Mesendoderm (in vitro differentiated cells): ENCODE data around the gene GAS6.

Source experiments
- DNase-seq: peaks from one replicate; pipeline ENCODE4 v3.0.0; 2013
- H2AK5ac ChIP-seq: 2 replicates; pipeline ENCODE4 v1.6.1; 2013; ENCODE audit warnings: low read length, inconsistent platforms
- H2BK120ac ChIP-seq: 2 replicates; pipeline ENCODE4 v1.6.1; 2013; ENCODE audit warnings: low read depth, mild to moderate bottlenecking, low read length, moderate library complexity, mixed read lengths
- H2BK15ac ChIP-seq: replicated peaks from 2 replicates; pipeline ENCODE4 v1.6.1; 2013; ENCODE audit warnings: low read depth, mild to moderate bottlenecking, moderate library complexity
- H2BK5ac ChIP-seq: 2 replicates; pipeline ENCODE4 v1.6.1; 2013; ENCODE audit warnings: low read length, inconsistent platforms
- H3K18ac ChIP-seq: 2 replicates; pipeline ENCODE4 v1.6.1; 2013; ENCODE audit warnings: mild to moderate bottlenecking, low read length, mixed read lengths
- H3K23ac ChIP-seq: one replicate; pipeline ENCODE4 v1.6.1; 2013; ENCODE audit warnings: low read length
- H3K27ac ChIP-seq: 2 replicates; pipeline ENCODE4 v1.5.1; 2013; ENCODE audit warnings: low read depth, mild to moderate bottlenecking, inconsistent platforms, low read length, moderate library complexity
- H3K27me3 ChIP-seq: 2 replicates; pipeline ENCODE4 v1.6.1; 2013; ENCODE audit warnings: low read length, control low read depth, mild to moderate bottlenecking, inconsistent platforms; ENCODE audit not compliant: insufficient read depth, poor library complexity
- H3K36me3 ChIP-seq: 2 replicates; pipeline ENCODE4 v1.6.1; 2013; ENCODE audit warnings: low read length, inconsistent platforms; ENCODE audit not compliant: control insufficient read depth, insufficient read depth
- H3K4ac ChIP-seq: one replicate; pipeline ENCODE4 v1.6.1; 2013; ENCODE audit warnings: low read depth, mild to moderate bottlenecking, low read length, moderate library complexity
- H3K4me1 ChIP-seq: 2 replicates; pipeline ENCODE4 v1.6.1; 2013; ENCODE audit warnings: low read depth, low read length, inconsistent platforms; ENCODE audit not compliant: control insufficient read depth
- H3K4me2 ChIP-seq: 2 replicates; pipeline ENCODE4 v1.6.1; 2013; ENCODE audit warnings: low read length
- H3K4me3 ChIP-seq: 2 replicates; pipeline ENCODE4 v1.5.1; 2013; ENCODE audit warnings: mild to moderate bottlenecking, low read length
- H3K56ac ChIP-seq: one replicate; pipeline ENCODE4 v1.6.1; 2013; ENCODE audit warnings: low read length
- H3K79me1 ChIP-seq: 2 replicates; pipeline ENCODE4 v1.6.1; 2013; ENCODE audit warnings: low read length, inconsistent platforms
- H3K79me2 ChIP-seq: 2 replicates; pipeline ENCODE4 v1.6.1; 2013; ENCODE audit warnings: mild to moderate bottlenecking, low read length; ENCODE audit not compliant: control insufficient read depth, insufficient read depth
- H3K9ac ChIP-seq: 2 replicates; pipeline ENCODE4 v1.6.1; 2013; ENCODE audit warnings: low read length, inconsistent platforms
- H4K5ac ChIP-seq: one replicate; pipeline ENCODE4 v1.6.1; 2013; ENCODE audit warnings: low read length
- H4K8ac ChIP-seq: one replicate; pipeline ENCODE4 v1.6.1; 2013; ENCODE audit warnings: low read depth, mild to moderate bottlenecking, control low read depth, low read length, moderate library complexity
- WGBS: extraction: QIAGEN DNeasy Blood & Tissue Kit; methylation state at CpG from one replicate; pipeline ENCODE4 v1.1.7; 2013; ENCODE audit warnings: low lambda C conversion rate, missing lambda C conversion rate; ENCODE audit not compliant: insufficient coverage; ENCODE audit errors: extremely low coverage; 5-methylcytosine and 5-hydroxymethylcytosine counted together

Gene GAS6

DNA sequence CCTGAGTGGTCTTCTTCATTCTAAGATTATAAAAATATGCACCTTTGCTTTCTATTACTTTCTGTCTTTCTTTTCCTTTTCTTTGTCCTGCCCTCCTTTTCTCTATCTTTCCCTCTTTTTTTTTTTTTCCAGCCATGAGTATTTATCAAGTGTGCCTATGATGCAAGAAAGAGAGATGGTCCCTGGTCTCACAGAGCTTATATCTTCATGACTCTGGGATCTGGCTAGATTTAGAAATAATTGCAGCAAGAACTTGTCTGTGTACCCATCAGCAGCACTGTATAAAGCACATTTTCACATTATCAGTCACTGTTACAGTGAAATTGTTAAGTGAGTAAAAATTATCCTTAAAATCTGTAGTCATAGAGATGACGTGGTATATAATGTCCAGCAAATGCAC lies 31.6 kb upstream of the GAS6 start:
- no peak overlapping the region for H4K5ac ChIP-seq
- no peak for DNase-seq
- H3K27me3 ChIP-seq, result no peaks in the 10 kb centered on the region
- no peak overlapping the region for H2BK5ac ChIP-seq
- H3K79me1 ChIP-seq, result no peaks in the 10 kb centered on the region
- no peak overlapping the region for H2BK15ac ChIP-seq
- no peak overlapping the region for H3K4me2 ChIP-seq
- no peaks in the 10 kb centered on the region for H3K36me3 ChIP-seq
- H2BK120ac ChIP-seq, result no peak overlapping the region
- no peak overlapping the region for H3K9ac ChIP-seq
- WGBS, result no CpG with 5 or more reads among the region's 1 CpG
- H3K4me1 ChIP-seq, result no peaks in the 10 kb centered on the region
- no peak overlapping the region for H3K4ac ChIP-seq
- H4K8ac ChIP-seq, result no peak overlapping the region
- no peak overlapping the region for H3K4me3 ChIP-seq
- H2AK5ac ChIP-seq, result no peak overlapping the region
- no peak overlapping the region for H3K56ac ChIP-seq
- H3K18ac ChIP-seq, result no peak overlapping the region
- H3K79me2 ChIP-seq, result no peaks in the 10 kb centered on the region
- no peak overlapping the region for H3K27ac ChIP-seq
- no peak overlapping the region for H3K23ac ChIP-seq

DNA sequence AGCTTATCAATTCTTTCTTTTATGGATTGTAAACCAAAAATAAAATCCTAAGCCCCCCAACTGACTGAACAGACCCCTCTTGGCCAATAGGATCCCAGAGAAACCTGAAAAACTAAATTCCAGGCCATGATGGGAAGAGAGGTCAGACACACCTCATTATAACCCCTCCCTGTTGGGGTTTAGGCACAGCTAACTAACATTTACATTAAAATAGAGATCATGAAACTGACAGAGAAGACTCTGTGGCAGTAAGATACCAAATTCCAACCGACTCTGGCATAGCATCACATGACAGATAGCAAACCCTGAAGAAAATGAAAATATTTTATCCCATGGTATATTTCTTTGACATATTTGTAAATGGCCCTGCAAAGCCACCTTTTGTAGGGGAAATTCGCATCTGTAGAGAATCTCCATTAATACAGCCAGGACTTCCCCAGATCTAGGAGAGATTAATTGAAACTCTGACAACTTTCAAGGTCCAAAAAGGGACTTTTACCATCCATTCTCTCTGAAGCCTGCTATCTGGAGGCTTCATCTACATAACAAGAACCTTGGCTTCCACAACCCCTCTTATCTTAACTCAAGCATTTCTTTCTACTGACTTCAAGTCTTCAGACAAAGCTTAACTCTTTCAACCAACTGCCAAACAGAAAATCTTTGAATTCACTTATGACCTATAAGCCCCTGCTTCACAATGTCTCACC lies 27.1 kb upstream of the GAS6 start:
- H3K23ac ChIP-seq, result no peak overlapping the region
- no peak overlapping the region for H3K4me3 ChIP-seq
- H4K8ac ChIP-seq, result no peak overlapping the region
- no peak overlapping the region for H2AK5ac ChIP-seq
- no peak overlapping the region for H3K9ac ChIP-seq
- H3K79me1 ChIP-seq, result no peaks in the 10 kb centered on the region
- H2BK5ac ChIP-seq, result no peak overlapping the region
- no peak overlapping the region for H3K56ac ChIP-seq
- H3K18ac ChIP-seq, result no peak overlapping the region
- no peak overlapping the region for H2BK120ac ChIP-seq
- H2BK15ac ChIP-seq, result no peak overlapping the region
- no peaks in the 10 kb centered on the region for H3K27me3 ChIP-seq
- WGBS, result no CpG with 5 or more reads among the region's 2 CpGs
- H3K4me2 ChIP-seq, result no peak overlapping the region
- H3K4ac ChIP-seq, result no peak overlapping the region
- DNase-seq, result peak; percentile 40
- H3K36me3 ChIP-seq, result no peaks in the 10 kb centered on the region
- no peak overlapping the region for H3K27ac ChIP-seq
- no peaks in the 10 kb centered on the region for H3K4me1 ChIP-seq
- no peaks in the 10 kb centered on the region for H3K79me2 ChIP-seq
- no peak overlapping the region for H4K5ac ChIP-seq

DNA sequence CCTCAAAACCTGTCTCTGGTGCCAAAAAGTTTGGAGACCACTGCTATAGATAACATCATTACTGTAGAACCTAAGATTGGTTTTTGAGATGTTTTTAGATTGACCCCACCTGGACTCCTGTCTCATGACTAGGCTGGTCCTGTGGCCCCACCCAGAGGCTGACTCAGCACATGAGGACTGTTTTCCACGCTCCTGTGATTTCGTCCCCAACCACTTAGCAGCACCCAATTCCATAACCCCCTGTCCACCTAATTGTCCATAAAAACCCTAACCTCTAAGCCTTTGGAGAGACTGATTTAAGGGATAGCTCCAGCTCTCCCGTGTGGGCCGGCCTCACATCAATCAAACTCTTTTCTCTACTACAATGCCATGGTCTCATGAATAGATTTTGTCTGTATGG lies 25.6 kb upstream of the GAS6 start:
- Histone ChIP-seq H3K4me1 (no peaks in the 10 kb centered on the region), H3K27ac (no peak overlapping the region), H3K79me1 (no peaks in the 10 kb centered on the region), H3K23ac (no peak overlapping the region), H2BK15ac (no peak overlapping the region), H3K27me3 (no peaks in the 10 kb centered on the region), H2AK5ac (no peak overlapping the region), H3K4me3 (no peak overlapping the region), H3K36me3 (no peaks in the 10 kb centered on the region), H2BK120ac (no peak overlapping the region), H3K9ac (no peak overlapping the region), H3K18ac (no peak overlapping the region), H3K4ac (no peak overlapping the region), H3K79me2 (no peaks in the 10 kb centered on the region), H2BK5ac (no peak overlapping the region), H3K56ac (no peak overlapping the region), H4K8ac (no peak overlapping the region), H3K4me2 (no peak overlapping the region), H4K5ac (no peak overlapping the region)
- no peak for DNase-seq
- WGBS, result no CpG with 5 or more reads among the region's 4 CpGs

DNA sequence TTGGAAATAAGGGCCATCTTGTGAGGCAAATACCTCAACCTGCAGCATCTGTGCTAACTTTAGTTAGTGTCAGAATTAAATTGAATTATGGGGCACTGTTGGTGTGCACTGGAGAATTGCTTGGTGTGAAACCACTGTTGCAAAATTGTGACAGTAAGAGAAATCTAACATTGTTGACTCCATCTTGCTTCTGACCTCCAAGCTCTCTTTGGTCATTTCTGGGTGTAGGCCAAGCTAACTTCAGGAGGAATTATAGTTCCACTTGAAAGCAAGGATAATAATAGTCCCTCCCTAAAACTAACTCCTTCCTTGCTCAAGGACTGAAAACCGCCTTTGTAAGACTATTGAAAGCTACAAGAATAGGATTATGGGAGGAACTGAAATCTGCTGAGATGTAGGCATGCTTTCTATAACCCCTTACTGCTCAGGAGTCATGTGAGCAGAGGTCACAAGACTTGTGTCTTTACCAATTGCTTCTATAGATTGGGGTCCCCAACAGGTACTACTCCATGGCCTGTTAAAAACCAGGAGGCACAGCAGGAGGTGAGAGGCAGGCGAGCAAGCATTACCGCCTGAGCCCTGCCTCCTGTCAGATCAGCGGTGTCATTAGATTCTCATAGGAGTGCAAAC lies 24.9 kb upstream of the GAS6 start:
- Histone ChIP-seq H3K9ac (no peak overlapping the region), H3K4me1 (no peaks in the 10 kb centered on the region), H3K18ac (no peak overlapping the region), H4K5ac (no peak overlapping the region), H3K79me1 (no peaks in the 10 kb centered on the region), H3K27me3 (no peaks in the 10 kb centered on the region), H2AK5ac (no peak overlapping the region), H4K8ac (no peak overlapping the region), H3K4me3 (no peak overlapping the region), H3K4ac (no peak overlapping the region), H3K23ac (no peak overlapping the region), H2BK15ac (no peak overlapping the region), H3K79me2 (no peaks in the 10 kb centered on the region), H3K56ac (no peak overlapping the region), H2BK5ac (no peak overlapping the region), H3K27ac (no peak overlapping the region), H3K36me3 (no peaks in the 10 kb centered on the region), H2BK120ac (no peak overlapping the region), H3K4me2 (no peak overlapping the region)
- no CpG with 5 or more reads among the region's 4 CpGs for WGBS
- DNase-seq, result no peak

DNA sequence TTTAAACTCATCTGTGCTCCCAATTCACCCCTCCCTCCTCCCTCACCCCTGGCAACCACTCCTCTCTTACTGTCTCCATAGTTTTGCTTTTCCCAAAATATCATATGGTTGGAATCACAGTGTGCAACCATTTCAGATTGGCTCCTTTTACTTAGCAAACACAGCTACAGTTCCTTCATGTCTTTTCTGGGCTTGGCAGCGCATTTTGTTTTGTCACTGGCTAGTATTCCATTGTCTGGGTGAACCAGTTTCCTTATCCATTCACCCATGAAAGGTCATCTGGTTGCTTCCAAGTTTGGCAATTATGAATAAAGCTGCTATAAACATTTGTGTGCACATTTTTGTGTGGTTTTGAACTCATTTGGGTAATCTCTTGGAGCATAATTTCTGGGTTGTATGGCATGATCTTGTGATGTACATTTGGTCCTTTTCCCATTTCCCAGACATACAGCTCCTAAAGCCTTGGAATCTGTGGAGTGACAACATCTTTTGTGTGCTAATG lies 23.9 kb upstream of the GAS6 start:
- no CpG with 5 or more reads among the region's 1 CpG for WGBS
- Histone ChIP-seq H3K4me3 (no peak overlapping the region), H3K27ac (no peak overlapping the region), H3K4me1 (no peaks in the 10 kb centered on the region), H3K56ac (no peak overlapping the region), H3K23ac (no peak overlapping the region), H2BK5ac (no peak overlapping the region), H2BK15ac (no peak overlapping the region), H4K8ac (no peak overlapping the region), H3K9ac (no peak overlapping the region), H3K79me2 (no peaks in the 10 kb centered on the region), H3K4ac (no peak overlapping the region), H3K27me3 (no peaks in the 10 kb centered on the region), H4K5ac (no peak overlapping the region), H3K4me2 (no peak overlapping the region), H2BK120ac (no peak overlapping the region), H2AK5ac (no peak overlapping the region), H3K79me1 (no peaks in the 10 kb centered on the region), H3K18ac (no peak overlapping the region), H3K36me3 (no peaks in the 10 kb centered on the region)
- no peak for DNase-seq
